ENCODE data around the gene KCNG2.
A peak's percentile ranks its signal among the peaks of the same experiment; 100 is the strongest.
"Not testable (repeated sequence)": the region's sequence is repeated elsewhere in the genome, so short reads cannot be mapped to it uniquely, and the experiment has no call there.

The KCNG2 gene

DNA sequence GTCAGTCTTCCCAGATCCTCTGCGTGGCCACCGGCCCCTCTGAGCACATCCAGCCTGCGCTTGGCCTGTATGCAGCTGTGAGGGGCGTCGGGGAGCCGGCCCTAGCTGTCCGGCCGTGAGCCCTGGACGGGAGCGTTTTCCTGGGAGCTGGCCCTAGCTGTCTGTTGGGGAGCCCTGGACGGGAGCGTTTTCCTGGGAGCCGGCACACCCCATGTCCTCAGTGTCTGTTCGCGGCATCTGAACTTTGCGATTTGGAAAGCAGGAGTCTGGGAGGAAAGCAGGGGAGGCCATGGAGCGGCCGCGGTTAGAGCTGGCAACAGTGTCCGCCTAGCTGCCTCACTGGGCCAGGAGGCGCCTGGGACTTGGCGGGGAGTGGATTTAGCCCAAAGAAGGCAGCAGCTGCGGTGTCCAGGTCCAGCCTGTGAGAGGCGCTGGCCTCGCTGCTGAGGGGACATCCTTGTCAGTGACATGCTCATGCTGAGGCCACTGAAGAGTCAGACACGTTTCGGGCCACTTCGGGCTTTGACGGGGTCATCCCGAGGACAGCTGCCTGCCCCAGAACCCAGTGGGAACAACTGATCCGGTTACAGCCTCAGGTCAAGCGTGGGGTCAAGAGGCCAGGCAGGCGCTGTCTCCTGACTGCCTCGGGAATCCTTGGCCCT lies 75.8 kb downstream of the KCNG2 start:
- TF ChIP-seq, protein P1, sequence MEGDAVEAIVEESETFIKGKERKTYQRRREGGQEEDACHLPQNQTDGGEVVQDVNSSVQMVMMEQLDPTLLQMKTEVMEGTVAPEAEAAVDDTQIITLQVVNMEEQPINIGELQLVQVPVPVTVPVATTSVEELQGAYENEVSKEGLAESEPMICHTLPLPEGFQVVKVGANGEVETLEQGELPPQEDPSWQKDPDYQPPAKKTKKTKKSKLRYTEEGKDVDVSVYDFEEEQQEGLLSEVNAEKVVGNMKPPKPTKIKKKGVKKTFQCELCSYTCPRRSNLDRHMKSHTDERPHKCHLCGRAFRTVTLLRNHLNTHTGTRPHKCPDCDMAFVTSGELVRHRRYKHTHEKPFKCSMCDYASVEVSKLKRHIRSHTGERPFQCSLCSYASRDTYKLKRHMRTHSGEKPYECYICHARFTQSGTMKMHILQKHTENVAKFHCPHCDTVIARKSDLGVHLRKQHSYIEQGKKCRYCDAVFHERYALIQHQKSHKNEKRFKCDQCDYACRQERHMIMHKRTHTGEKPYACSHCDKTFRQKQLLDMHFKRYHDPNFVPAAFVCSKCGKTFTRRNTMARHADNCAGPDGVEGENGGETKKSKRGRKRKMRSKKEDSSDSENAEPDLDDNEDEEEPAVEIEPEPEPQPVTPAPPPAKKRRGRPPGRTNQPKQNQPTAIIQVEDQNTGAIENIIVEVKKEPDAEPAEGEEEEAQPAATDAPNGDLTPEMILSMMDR (conservative IDR thresholded peaks at IDR 0.05): no peak
- no peak overlapping the region for H3K27ac ChIP-seq

DNA sequence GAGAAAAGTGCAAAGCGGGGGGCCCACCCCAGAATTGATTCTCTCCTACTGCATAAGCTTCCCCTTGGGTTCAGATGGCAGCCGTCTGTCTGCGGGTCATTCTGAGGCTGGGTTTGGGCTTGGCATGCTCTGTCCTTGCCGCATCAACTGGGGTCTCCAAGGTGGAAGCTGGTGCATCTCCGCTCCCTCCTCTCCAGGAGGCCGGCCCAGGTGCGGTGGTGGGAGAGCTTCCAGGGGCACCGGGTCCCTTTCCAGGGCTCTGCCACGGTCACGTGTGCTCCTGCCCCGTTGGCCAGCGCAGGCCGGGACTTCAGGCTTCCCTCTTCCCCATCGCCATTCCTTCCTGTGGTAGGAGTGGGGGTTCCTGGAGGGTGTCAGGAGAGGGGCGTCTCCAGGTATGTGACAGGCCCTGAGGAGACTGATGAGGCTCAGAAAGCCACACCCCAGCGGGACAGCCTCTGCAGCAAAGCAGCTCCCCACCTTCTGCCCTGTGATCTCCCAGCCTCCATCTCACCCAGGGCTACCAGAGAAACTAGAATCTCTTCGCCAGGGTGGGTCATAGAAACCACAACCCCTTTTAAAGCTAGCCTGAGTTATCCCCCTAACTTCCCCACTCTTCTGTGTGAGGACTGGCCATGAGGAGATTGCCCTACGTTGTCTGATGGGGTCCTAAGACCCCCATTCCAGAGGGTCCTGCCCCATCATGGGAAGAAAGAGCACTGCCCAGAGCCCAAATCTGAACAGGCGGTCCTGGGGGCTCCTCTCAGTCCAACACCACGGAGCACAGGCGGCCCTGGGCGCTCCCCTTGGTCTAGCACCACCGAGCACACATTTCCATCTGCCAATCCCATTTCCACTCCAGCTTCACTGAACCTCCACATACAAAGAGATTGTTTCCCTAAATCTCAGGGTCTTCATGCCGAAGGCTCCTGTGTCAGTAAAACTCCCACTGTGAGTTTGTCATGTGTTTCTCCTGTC lies 77.1 kb downstream of the KCNG2 start:
- H3K27ac ChIP-seq: no peak overlapping the region

DNA sequence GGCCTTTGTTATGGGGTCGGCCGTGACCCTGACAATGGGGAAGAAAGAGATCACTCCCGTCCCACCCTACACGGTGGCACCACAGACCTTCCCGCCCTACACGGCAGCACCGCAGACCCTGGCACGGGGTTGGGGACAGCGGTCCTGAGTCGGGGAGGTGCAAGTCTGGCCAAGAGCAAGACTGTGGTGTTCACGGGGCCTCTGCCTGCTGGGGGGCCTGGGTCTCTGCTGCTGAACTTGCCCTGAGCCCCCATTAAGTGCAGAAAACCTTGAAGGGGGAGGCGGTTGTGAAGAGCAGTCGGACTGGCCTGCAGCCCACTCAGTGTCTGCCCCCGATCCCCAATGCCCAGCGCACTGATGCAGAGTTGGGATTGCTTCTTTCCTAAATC lies 77.8 kb downstream of the KCNG2 start:
- H3K27ac ChIP-seq: no peak overlapping the region
- TF ChIP-seq, protein P1 (conservative IDR thresholded peaks at IDR 0.05): no peak

More for the DNA sequence above, 77.1 kb downstream of the KCNG2 start:
- TF ChIP-seq, protein P1 (conservative IDR thresholded peaks at IDR 0.05): no peak

DNA sequence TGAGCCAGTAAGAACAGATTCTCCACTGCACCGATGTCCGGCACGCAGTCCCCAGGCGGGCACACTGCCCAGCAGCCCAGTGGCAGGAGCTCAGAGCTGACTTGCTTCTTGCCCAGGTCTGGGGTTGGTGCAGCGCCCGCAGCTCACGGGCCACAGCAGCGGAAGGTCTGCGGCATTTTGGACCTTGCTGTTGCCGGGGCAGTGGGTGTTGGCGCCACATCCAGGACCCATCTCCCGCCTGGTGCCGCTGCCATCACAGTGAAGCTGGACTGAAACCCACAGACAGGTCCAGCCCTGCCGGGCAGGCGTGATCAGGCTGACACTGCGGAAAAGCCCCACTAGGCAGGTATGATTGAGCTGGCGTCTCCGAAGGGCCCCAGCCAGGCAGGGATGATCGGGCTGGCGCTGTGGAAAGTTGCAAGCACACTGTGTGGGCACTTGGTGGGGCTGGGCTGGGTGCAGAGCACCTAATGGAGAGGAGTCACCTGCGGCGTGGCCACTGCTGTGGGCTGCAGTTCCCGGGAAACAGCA lies 78.3 kb downstream of the KCNG2 start:
- TF ChIP-seq, protein P1 (conservative IDR thresholded peaks at IDR 0.05): no peak
- H3K27ac ChIP-seq: no peak overlapping the region

DNA sequence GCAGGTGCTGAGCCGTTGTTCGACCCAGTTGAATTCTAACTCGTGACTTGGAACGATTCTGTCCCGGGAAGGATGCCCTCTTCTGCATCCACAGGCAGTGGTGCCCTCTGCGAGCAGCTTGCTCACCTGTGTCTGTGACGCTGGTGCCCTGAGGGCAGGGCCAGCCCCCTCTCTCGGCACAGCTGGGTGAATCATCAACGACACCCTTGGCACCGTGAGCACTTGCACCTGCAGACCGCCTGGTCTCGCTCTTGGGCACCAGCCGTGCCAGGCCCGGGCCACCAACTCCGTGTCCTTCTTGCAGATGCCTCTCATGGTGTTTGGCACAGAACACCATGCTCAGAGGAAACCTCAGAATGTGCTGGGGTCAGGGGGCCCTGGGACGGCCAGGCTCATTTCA lies 78.8 kb downstream of the KCNG2 start:
- H3K27ac ChIP-seq: no peak overlapping the region
- TF ChIP-seq, protein P1 (conservative IDR thresholded peaks at IDR 0.05): no peak

DNA sequence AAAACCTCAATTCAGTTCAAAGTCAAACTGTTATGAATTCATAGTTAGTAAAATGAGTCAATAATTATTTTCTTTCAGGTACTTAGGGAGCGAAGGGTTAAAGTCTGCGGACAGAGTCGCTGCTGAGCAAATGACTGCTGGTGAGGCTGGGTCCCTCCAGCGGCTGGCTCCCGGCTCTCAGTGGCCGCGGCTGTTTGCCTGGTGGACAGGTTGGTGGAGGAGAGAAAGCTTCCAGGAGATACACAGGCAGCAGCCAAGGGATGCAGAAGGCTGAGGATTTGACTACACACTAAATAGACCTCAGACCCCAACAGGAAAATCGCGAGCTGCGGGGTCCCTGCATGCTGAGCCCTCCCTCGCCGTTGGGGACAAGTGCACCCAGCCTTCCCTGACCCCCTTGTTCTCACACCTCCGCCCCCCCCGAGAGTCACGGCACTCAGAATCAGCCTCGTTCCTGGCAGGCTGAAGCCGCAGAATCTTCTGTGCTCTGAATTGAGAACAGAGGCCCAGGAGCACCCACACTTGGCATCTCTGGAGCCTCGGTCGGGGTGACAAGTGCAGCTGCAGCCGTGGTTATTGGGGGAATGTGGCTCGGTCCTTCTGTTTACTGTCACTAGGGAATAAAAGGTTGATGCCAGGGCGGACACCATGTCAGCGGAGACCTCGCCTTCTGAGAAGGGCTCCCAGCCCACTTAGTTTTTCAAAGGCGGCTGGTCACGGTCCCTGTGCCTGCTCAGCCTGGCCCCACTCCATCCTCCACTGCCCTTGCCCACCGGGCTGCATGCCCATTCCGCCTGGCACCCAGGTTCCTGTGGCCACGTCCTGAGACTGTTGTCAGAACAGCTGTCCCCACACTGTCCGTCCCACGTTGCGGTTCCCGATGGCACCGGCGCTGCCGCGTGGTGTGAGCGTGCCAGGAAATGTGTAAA lies 79.7 kb downstream of the KCNG2 start:
- H3K27ac ChIP-seq: peak overlapping the region; percentile 3; the same call in 1 of the 2 replicates
- TF ChIP-seq, protein P1 (conservative IDR thresholded peaks at IDR 0.05): peak; percentile 36; the same call in 1 of the 2 replicates

DNA sequence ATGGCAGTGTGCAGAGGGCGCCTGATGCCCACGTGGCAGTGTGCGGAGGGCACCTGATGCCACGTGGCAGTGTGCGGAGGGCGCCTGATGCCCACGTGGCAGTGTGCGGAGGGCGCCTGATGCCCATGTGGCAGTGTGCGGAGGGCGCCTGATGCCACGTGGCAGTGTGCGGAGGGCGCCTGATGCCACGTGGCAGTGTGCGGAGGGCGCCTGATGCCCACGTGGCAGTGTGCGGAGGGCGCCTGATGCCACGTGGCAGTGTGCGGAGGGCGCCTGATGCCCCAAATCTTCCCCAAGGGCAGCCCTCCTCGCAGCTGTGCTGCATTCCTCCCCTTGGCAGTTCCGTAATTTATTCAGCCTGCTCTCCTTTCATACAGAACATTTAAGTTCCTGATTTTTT lies 80.5 kb downstream of the KCNG2 start:
- H3K27ac ChIP-seq: not testable (repeated sequence)

Data from VCaP (cell line).